SW480 (cell line): ENCODE results near the gene NOL6.

Source experiments
- DNase-seq: peaks from one replicate; pipeline ENCODE4 v3.0.0-alpha.2; 2016; ENCODE audit warnings: low spot score

NOL6 gene

GRCh38 chr9:33450621-33451146 is 23.0 kb downstream of the NOL6 start:
- no peak for DNase-seq

- DNase-seq: no peak
Observed at GRCh38 chr9:33449715-33450114, 24.0 kb downstream of the NOL6 start.

GRCh38 chr9:33447799-33448553 is 25.7 kb downstream of the NOL6 start:
- no peak for DNase-seq

GRCh38 chr9:33446946-33447798 is 26.6 kb downstream of the NOL6 start, which contains the start of gene AQP3:
Gene AQP3 (minus strand): TSS chr9:33447593. CDS start chr9:33447530, 63 bp downstream.
- peak; percentile 73 for DNase-seq

GRCh38 chr9:33446240-33446945 is 27.3 kb downstream of the NOL6 start:
- DNase-seq: peak; percentile 40

GRCh38 chr9:33445389-33446239 is 28.1 kb downstream of the NOL6 start:
- no peak for DNase-seq

GRCh38 chr9:33443464-33444154 is 30.1 kb downstream of the NOL6 start:
- DNase-seq: no peak

GRCh38 chr9:33443047-33443446 is 30.7 kb downstream of the NOL6 start:
- DNase-seq: no peak

GRCh38 chr9:33442125-33442524 is 31.6 kb downstream of the NOL6 start:
- no peak for DNase-seq

GRCh38 chr9:33440609-33441008 is 33.1 kb downstream of the NOL6 start:
- DNase-seq: no peak

- no peak for DNase-seq
Observed at GRCh38 chr9:33440204-33440603, 33.5 kb downstream of the NOL6 start.

- no peak for DNase-seq
Observed at GRCh38 chr9:33439731-33440130, 34.0 kb downstream of the NOL6 start.

GRCh38 chr9:33438926-33439680 is 34.6 kb downstream of the NOL6 start:
- no peak for DNase-seq

GRCh38 chr9:33437898-33438297 is 35.8 kb downstream of the NOL6 start:
- no peak for DNase-seq

- no peak for DNase-seq
Observed at GRCh38 chr9:33437205-33437604, 36.5 kb downstream of the NOL6 start.

GRCh38 chr9:33436445-33436844 is 37.3 kb downstream of the NOL6 start:
- no peak for DNase-seq

GRCh38 chr9:33435821-33436277 is 37.9 kb downstream of the NOL6 start:
- DNase-seq: no peak

GRCh38 chr9:33434317-33435105 is 39.2 kb downstream of the NOL6 start:
- no peak for DNase-seq

- DNase-seq: no peak
Observed at GRCh38 chr9:33433871-33434270, 39.9 kb downstream of the NOL6 start.
